Epithelial cell of proximal tubule (primary cell): ENCODE measurements around the gene GULP1. TPM values are rescaled to one million over a fixed set of nuclear protein-coding genes. Genes with fewer than 3 reads are reported as not detected.

Experiments used
- DNase-seq: peaks from one replicate; pipeline ENCODE4 v3.0.0-alpha.2; 2011; ENCODE audit warnings: low read depth
- H3K4me3 ChIP-seq: 2 replicates; pipeline ENCODE4 v1.5.1; 2011; ENCODE audit warnings: low read depth, mild to moderate bottlenecking, low read length
- total RNA-seq: library from RNA; depleted of rRNA; stranded (reverse); fragments of >200 nt; gene quantifications from 2 replicates; pipeline ENCODE4 v1.2.3, GENCODE V29; 2015
- TF ChIP-seq, protein P1 (sequence below): conservative IDR thresholded peaks from 2 replicates; pipeline ENCODE4 v1.5.1; 2012; ENCODE audit warnings: low read depth, mild to moderate bottlenecking, low read length

GULP1 gene
- total RNA-seq, 1 donor from 2014 or later, result 66.1 TPM

DNA sequence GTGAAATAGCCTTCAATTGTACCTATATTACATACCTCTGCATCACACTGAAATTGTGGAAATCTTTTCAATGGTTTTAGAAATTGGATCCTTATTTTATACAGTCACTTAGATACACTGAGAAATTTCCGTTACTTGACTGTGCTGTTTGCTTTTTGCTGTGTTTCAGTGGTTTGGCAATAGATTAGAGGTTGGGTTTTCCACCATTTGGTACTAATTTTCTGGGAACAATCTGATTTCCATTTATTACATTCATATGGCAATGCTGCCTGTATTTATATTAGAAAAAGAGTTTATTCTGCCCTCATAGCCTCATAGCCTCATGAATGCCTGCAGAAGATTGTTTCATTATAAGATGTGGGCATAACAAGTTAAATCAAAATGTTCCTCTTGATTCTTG is 285.0 kb downstream of the GULP1 start:
- no peak overlapping the region for H3K4me3 ChIP-seq
- TF ChIP-seq, protein P1, sequence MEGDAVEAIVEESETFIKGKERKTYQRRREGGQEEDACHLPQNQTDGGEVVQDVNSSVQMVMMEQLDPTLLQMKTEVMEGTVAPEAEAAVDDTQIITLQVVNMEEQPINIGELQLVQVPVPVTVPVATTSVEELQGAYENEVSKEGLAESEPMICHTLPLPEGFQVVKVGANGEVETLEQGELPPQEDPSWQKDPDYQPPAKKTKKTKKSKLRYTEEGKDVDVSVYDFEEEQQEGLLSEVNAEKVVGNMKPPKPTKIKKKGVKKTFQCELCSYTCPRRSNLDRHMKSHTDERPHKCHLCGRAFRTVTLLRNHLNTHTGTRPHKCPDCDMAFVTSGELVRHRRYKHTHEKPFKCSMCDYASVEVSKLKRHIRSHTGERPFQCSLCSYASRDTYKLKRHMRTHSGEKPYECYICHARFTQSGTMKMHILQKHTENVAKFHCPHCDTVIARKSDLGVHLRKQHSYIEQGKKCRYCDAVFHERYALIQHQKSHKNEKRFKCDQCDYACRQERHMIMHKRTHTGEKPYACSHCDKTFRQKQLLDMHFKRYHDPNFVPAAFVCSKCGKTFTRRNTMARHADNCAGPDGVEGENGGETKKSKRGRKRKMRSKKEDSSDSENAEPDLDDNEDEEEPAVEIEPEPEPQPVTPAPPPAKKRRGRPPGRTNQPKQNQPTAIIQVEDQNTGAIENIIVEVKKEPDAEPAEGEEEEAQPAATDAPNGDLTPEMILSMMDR, result no peak
- DNase-seq, result no peak

DNA sequence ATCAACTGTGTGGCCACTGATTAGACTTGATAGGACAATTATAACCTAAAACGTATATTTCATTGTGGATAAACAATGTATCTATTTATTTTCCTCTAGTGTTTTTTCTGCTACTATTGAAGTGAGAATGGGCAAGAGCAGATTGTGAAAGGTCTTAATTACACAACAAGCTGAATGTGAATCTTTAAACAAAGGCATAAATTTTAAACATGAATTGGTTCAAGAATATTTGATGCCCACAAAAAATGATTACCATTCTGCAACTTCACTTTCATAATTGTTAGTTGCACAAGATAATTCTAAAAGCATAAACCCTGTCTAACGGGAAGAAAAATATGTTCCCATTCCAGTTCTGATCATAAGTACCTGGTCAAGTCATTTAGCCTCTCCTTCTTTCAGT is 285.6 kb downstream of the GULP1 start:
- no peak overlapping the region for H3K4me3 ChIP-seq
- TF ChIP-seq, protein P1, result no peak
- no peak for DNase-seq

DNA sequence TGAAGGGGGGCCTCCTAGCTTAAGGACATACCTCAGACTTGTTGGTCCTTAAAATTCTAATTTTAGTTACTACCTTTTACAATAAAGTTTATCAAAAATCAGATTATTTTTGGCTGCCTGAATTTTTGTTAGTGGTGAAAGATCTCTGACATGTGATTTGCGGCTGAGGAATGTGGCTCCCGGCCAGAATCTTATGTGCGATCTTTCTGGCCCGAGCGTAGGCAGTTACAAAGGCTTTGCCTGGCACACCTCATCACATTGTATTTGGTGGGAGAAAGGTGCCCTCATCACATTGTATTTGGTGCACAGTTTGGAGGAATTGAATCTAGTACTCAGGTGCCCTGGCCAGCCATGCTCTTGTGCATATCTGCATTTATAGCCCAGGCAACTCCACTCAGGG is 289.1 kb downstream of the GULP1 start:
- no peak for DNase-seq
- no peak overlapping the region for H3K4me3 ChIP-seq
- TF ChIP-seq, protein P1, result no peak

DNA sequence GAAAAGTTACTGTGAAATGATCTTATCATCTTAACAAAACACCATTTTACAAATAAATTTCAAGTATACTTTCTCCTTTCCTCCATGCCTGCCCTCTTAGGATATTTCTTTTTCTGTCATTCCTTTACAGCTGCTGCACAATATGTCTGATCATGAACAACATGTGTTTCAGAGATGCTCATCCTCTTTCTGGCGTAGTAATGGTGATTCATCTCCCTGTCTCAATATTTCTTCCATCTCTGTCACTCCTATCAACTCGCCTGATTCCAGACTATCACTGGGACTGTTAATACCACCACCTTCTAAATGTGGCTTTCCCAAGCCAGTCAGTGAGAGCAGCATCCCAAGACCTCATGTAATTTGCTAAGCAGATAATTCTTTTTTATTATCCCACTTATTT is 290.5 kb downstream of the GULP1 start:
- TF ChIP-seq, protein P1, result no peak
- DNase-seq, result no peak
- no peak overlapping the region for H3K4me3 ChIP-seq

DNA sequence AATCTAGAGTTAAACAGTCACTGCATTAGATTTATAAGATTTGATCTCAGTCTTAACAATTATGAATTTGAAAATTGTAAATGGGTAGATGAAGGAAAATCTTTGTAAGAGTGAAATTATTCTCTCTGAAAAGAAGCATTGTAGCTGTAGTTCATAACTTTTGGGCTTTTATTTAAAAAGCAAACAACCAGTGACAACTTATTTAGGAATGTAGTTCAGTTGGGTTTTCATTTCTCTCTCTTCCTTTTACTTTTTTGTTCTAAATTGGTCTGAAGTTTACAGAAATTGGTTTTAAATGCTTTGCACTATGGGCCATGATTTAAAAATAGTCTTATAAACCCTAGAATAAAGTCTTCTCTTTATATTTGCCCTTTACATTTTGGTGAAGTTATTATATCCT is 296.6 kb downstream of the GULP1 start:
- TF ChIP-seq, protein P1, result no peak
- no peak overlapping the region for H3K4me3 ChIP-seq
- DNase-seq, result no peak

DNA sequence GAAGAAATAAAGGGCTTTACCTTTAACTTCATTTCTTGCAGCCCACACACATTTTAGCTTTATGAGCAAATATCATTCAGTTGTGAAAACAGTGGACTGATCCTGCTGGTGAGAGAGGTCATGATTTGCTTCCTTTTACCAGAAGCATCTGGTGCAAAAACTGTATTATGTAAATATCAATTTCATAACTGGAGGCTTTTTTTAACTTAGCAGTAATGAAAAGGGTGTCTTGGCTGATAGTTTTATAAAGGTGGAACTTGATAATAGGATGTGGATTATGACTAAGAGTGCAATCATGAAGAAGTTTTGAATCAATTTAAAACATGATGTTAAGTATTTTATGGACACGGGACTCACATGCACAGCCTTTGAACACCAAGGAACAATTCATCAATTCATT is 304.4 kb downstream of the GULP1 start:
- H3K4me3 ChIP-seq, result no peak overlapping the region
- TF ChIP-seq, protein P1, result no peak
- no peak for DNase-seq

DNA sequence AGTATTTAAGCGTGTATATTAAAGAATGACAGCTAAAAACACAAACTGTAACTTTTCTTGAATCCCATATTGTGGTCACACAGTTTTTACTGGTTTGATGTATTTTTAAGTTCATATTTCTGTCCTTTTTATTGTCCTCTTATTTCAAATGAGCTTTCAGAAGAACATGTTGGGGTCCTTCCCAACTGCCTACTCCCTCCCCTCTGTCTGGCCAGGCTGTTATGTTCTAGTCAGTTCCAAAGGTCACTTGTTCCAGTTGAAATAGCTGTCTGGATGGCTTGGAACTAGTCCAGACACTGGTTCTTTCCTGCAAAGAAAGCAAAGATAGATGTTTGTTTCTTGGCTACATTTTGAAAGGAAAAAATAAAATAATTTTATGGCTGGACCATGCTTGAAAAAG is 306.9 kb downstream of the GULP1 start:
- DNase-seq, result peak; percentile 43
- TF ChIP-seq, protein P1, result no peak
- no peak overlapping the region for H3K4me3 ChIP-seq
